Epithelial cell of proximal tubule (primary cell): ENCODE results near the gene SCAP. TPM values are rescaled to one million over a fixed set of nuclear protein-coding genes. Genes with fewer than 3 reads are reported as not detected.

Source experiments
- DNase-seq: peaks from one replicate; pipeline ENCODE4 v3.0.0-alpha.2; 2011; ENCODE audit warnings: low read depth
- H3K4me3 ChIP-seq: 2 replicates; pipeline ENCODE4 v1.5.1; 2011; ENCODE audit warnings: low read depth, mild to moderate bottlenecking, low read length
- total RNA-seq: library from RNA; depleted of rRNA; stranded (reverse); fragments of >200 nt; gene quantifications from 2 replicates; pipeline ENCODE4 v1.2.3, GENCODE V29; 2015
- TF ChIP-seq, protein P1 (sequence below): conservative IDR thresholded peaks from 2 replicates; pipeline ENCODE4 v1.5.1; 2012; ENCODE audit warnings: low read depth, mild to moderate bottlenecking, low read length

The SCAP gene
- total RNA-seq, 1 donor from 2014 or later: 52.8 TPM

- H3K4me3 ChIP-seq: no peak overlapping the region
- DNase-seq: no peak
- TF ChIP-seq, protein P1, sequence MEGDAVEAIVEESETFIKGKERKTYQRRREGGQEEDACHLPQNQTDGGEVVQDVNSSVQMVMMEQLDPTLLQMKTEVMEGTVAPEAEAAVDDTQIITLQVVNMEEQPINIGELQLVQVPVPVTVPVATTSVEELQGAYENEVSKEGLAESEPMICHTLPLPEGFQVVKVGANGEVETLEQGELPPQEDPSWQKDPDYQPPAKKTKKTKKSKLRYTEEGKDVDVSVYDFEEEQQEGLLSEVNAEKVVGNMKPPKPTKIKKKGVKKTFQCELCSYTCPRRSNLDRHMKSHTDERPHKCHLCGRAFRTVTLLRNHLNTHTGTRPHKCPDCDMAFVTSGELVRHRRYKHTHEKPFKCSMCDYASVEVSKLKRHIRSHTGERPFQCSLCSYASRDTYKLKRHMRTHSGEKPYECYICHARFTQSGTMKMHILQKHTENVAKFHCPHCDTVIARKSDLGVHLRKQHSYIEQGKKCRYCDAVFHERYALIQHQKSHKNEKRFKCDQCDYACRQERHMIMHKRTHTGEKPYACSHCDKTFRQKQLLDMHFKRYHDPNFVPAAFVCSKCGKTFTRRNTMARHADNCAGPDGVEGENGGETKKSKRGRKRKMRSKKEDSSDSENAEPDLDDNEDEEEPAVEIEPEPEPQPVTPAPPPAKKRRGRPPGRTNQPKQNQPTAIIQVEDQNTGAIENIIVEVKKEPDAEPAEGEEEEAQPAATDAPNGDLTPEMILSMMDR: no peak
Measured at GRCh38 chr3:47441796-47442551, 33.8 kb downstream of the SCAP start.

- no peak for DNase-seq
- TF ChIP-seq, protein P1: peak; percentile 66
- H3K4me3 ChIP-seq: no peak overlapping the region
Measured at GRCh38 chr3:47440131-47440530, 35.6 kb downstream of the SCAP start.

- no peak for DNase-seq
- TF ChIP-seq, protein P1: no peak
Measured at GRCh38 chr3:47436180-47436579, 39.6 kb downstream of the SCAP start.

GRCh38 chr3:47434849-47435248 is 40.9 kb downstream of the SCAP start:
- no peak for DNase-seq
- H3K4me3 ChIP-seq: no peak overlapping the region
- TF ChIP-seq, protein P1: no peak

More at GRCh38 chr3:47436180-47436579, 39.6 kb downstream of the SCAP start:
- H3K4me3 ChIP-seq: no peak overlapping the region

DNA sequence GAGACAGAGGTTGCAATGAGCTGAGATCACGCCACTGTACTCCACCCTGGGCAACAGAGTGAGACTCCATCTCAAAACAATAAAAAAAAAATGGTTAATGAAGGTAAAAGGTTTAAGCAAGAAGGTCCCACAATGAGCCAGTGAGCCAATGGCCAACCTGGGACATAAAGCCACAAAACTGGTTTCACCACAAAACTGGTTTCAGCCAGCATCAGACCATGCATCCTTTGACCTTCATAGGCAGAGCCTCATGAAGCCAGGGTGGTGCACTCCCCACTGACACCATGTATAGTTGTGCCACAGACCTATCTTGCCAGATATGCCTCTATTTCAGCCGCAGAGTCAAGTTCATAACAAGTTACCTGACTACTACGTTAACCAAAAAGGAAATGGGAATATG is 41.9 kb downstream of the SCAP start:
- TF ChIP-seq, protein P1: no peak
- no peak for DNase-seq
- H3K4me3 ChIP-seq: no peak overlapping the region

DNA sequence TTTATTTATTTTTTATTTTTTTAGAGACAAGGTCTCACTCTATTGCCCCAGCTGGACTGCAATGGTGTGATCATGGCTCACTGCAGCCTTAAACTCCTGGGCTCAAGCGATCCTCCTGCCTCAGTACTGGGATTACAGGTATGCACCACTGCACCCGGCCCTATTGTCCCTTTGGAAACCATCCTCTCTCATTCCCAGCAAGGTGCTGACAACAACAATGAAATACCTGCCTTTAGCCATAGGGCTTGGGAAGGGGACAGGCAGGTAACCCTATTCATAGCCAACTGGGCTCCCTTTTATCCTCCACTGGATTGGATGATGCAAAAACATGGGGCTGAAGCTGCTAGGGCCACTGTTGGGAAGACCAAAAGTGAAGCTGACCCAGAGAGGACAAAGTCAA is 43.1 kb downstream of the SCAP start:
- no peak for DNase-seq
- no peak overlapping the region for H3K4me3 ChIP-seq
- TF ChIP-seq, protein P1: no peak

GRCh38 chr3:47431225-47431624 is 44.5 kb downstream of the SCAP start:
- H3K4me3 ChIP-seq: no peak overlapping the region
- TF ChIP-seq, protein P1: no peak
- no peak for DNase-seq
